ENCODE data around the gene TM9SF2.

TM9SF2 gene

DNA sequence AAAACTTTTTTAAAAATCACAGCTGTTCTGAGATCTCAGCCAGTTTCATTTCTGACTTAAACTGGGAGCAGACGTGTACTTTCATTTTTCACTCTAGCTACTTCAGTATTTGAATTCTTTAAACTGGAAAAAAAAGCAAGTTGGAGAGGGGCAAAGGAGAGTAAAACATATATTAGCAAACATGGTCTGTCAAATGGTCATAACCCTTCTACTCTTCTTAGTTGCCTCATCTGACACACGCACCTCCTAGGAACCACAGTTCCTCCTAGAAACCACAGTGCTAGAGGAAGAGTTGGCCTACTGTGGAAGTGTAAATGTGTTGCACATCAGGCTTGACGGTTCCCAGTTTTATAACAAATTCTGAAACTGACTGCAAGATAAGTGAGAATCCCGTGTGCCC lies 47.2 kb downstream of the TM9SF2 start:
- no peak overlapping the region for H3K9ac ChIP-seq (ENCODE audit: low read depth, low read length, poor library complexity)
- H3K9me3 ChIP-seq (replicated peaks in 1 of 2; ENCODE audit: control insufficient read depth in 2 of 2, insufficient read depth in 1 of 2, low read depth in 1 of 2, low read length in 2 of 2) = no peaks in the 10 kb centered on the region
- peaks cover 18 to 100% of the 10 kb centered on the region in 2 donors for H3K36me3 ChIP-seq (replicated peaks in 1 of 2; ENCODE audit: control insufficient read depth in 2 of 2, insufficient read depth in 2 of 2, low read length in 2 of 2)
- no peak overlapping the region for H3K23ac ChIP-seq (ENCODE audit: low read depth, low read length, poor library complexity)
- H2BK5ac ChIP-seq (ENCODE audit: low read length) = no peak overlapping the region
- no CpG with 5 or more reads among the region's 4 CpGs for WGBS, 2 donors (ENCODE audit: extremely low coverage in 2 of 2, insufficient read length in 2 of 2, insufficient replicate concordance in 1 of 2)
- no peak overlapping the region for H4K91ac ChIP-seq (ENCODE audit: low read depth, low read length, poor library complexity)
- no peak overlapping the region for H3K27ac ChIP-seq (replicated peaks; ENCODE audit: low read length)
- H3K14ac ChIP-seq (ENCODE audit: low read length) = no peak overlapping the region
- H2BK120ac ChIP-seq (ENCODE audit: low read depth, low read length) = no peak overlapping the region
- no peak overlapping the region for H2BK12ac ChIP-seq (ENCODE audit: low read length)
- H3K4me3 ChIP-seq (ENCODE audit: low read length in 2 of 2) = no peak overlapping the region
- no peak overlapping the region for H2AFZ ChIP-seq (ENCODE audit: low read length)
- no peak overlapping the region for H2AK5ac ChIP-seq (ENCODE audit: low read depth, low read length)
- H2BK15ac ChIP-seq (ENCODE audit: low read length) = no peak overlapping the region
- H3K4me2 ChIP-seq (ENCODE audit: insufficient read depth, low read length, poor library complexity, severe bottlenecking) = no peak overlapping the region
- H3K18ac ChIP-seq (ENCODE audit: low read length) = no peak overlapping the region
- H4K8ac ChIP-seq (ENCODE audit: low read depth, low read length) = no peak overlapping the region
- H3K4ac ChIP-seq (ENCODE audit: low read length) = no peak overlapping the region
- H3K79me1 ChIP-seq (ENCODE audit: low read depth, low read length) = no peaks in the 10 kb centered on the region
- DNase-seq (ENCODE audit: low spot score) = no peak
- no peaks in the 10 kb centered on the region for H3K27me3 ChIP-seq (ENCODE audit: control insufficient read depth in 3 of 3, insufficient read depth in 3 of 3, low read depth in 1 of 3, low read length in 3 of 3)
- no peaks in the 10 kb centered on the region for H3K4me1 ChIP-seq (ENCODE audit: control insufficient read depth in 2 of 2, insufficient read depth in 1 of 2, low read depth in 1 of 2, low read length in 2 of 2)

DNA sequence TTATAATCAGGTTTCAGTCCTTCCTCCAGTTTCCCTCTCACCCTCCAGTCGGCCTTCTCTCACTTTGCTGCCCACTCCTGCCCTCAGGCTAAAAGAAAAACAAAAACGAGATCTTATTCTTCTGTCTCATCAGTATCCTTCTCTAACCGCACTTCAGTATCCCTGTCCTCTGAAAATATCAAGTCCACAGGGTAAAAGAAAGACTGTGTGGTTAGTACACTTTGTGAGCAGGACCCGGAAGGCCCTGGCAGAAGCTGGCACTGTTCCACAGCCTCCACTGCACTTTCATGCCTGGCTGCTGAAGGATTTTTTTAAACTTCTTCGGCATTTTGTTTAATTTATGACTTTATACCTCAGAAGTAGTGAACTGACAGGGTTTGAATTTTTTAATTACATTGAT lies 51.8 kb downstream of the TM9SF2 start:
- no peaks in the 10 kb centered on the region for H3K27me3 ChIP-seq (ENCODE audit: control insufficient read depth in 3 of 3, insufficient read depth in 3 of 3, low read depth in 1 of 3, low read length in 3 of 3)
- H3K4me1 ChIP-seq (ENCODE audit: control insufficient read depth in 2 of 2, insufficient read depth in 1 of 2, low read depth in 1 of 2, low read length in 2 of 2) = no peaks in the 10 kb centered on the region
- no peak overlapping the region for H3K18ac ChIP-seq (ENCODE audit: low read length)
- no peak overlapping the region for H4K8ac ChIP-seq (ENCODE audit: low read depth, low read length)
- WGBS, 2 donors (ENCODE audit: extremely low coverage in 2 of 2, insufficient read length in 2 of 2, insufficient replicate concordance in 1 of 2) = no CpG with 5 or more reads among the region's 5 CpGs
- no peak for DNase-seq (ENCODE audit: low spot score)
- H3K4me2 ChIP-seq (ENCODE audit: insufficient read depth, low read length, poor library complexity, severe bottlenecking) = no peak overlapping the region
- no peak overlapping the region for H4K91ac ChIP-seq (ENCODE audit: low read depth, low read length, poor library complexity)
- H3K9ac ChIP-seq (ENCODE audit: low read depth, low read length, poor library complexity) = no peak overlapping the region
- no peak overlapping the region for H3K23ac ChIP-seq (ENCODE audit: low read depth, low read length, poor library complexity)
- no peak overlapping the region for H3K27ac ChIP-seq (replicated peaks; ENCODE audit: low read length)
- H2BK5ac ChIP-seq (ENCODE audit: low read length) = no peak overlapping the region
- no peak overlapping the region for H2AFZ ChIP-seq (ENCODE audit: low read length)
- no peaks in the 10 kb centered on the region for H3K9me3 ChIP-seq (replicated peaks in 1 of 2; ENCODE audit: control insufficient read depth in 2 of 2, insufficient read depth in 1 of 2, low read depth in 1 of 2, low read length in 2 of 2)
- H3K79me1 ChIP-seq (ENCODE audit: low read depth, low read length) = no peaks in the 10 kb centered on the region
- no peak overlapping the region for H3K14ac ChIP-seq (ENCODE audit: low read length)
- H2AK5ac ChIP-seq (ENCODE audit: low read depth, low read length) = no peak overlapping the region
- H3K4ac ChIP-seq (ENCODE audit: low read length) = no peak overlapping the region
- H2BK120ac ChIP-seq (ENCODE audit: low read depth, low read length) = no peak overlapping the region
- no peak overlapping the region for H2BK12ac ChIP-seq (ENCODE audit: low read length)
- H3K4me3 ChIP-seq (ENCODE audit: low read length in 2 of 2) = no peak overlapping the region
- no peak overlapping the region for H2BK15ac ChIP-seq (ENCODE audit: low read length)
- H3K36me3 ChIP-seq (replicated peaks in 1 of 2; ENCODE audit: control insufficient read depth in 2 of 2, insufficient read depth in 2 of 2, low read length in 2 of 2) = peaks cover 14 to 96% of the 10 kb centered on the region in 2 donors

DNA sequence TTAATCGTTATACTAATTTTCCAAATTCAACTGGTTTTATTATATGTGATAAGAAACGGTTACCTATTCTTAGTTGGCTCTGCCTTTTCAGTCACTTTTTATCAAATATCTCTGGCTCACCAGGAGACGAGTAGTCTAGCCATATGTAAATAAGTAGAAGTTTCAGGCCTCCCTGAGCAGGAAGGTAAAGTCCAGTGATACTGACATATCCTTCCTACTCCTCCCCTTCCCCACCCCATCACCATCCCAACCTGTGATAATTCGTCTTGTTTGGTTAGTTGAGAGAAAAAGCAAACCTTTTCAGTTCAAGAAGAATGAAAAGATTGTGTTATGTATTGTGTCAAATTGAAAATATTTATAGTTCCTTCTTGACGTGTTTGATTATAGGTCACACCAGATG lies 53.9 kb downstream of the TM9SF2 start:
- Histone ChIP-seq H4K8ac (ENCODE audit: low read depth, low read length) (no peak overlapping the region), H3K36me3 (replicated peaks in 1 of 2; ENCODE audit: control insufficient read depth in 2 of 2, insufficient read depth in 2 of 2, low read length in 2 of 2) (peaks cover 13 to 93% of the 10 kb centered on the region in 2 donors), H3K9ac (ENCODE audit: low read depth, low read length, poor library complexity) (no peak overlapping the region), H3K27me3 (ENCODE audit: control insufficient read depth in 3 of 3, insufficient read depth in 3 of 3, low read depth in 1 of 3, low read length in 3 of 3) (no peaks in the 10 kb centered on the region), H2BK15ac (ENCODE audit: low read length) (no peak overlapping the region), H3K4me3 (ENCODE audit: low read length in 2 of 2) (no peak overlapping the region), H3K23ac (ENCODE audit: low read depth, low read length, poor library complexity) (no peak overlapping the region), H2BK12ac (ENCODE audit: low read length) (no peak overlapping the region), H3K9me3 (replicated peaks in 1 of 2; ENCODE audit: control insufficient read depth in 2 of 2, insufficient read depth in 1 of 2, low read depth in 1 of 2, low read length in 2 of 2) (no peaks in the 10 kb centered on the region), H3K4ac (ENCODE audit: low read length) (no peak overlapping the region), H3K4me2 (ENCODE audit: insufficient read depth, low read length, poor library complexity, severe bottlenecking) (no peak overlapping the region), H3K18ac (ENCODE audit: low read length) (no peak overlapping the region), H3K4me1 (ENCODE audit: control insufficient read depth in 2 of 2, insufficient read depth in 1 of 2, low read depth in 1 of 2, low read length in 2 of 2) (no peaks in the 10 kb centered on the region), H2BK120ac (ENCODE audit: low read depth, low read length) (no peak overlapping the region), H3K79me1 (ENCODE audit: low read depth, low read length) (no peaks in the 10 kb centered on the region), H3K14ac (ENCODE audit: low read length) (no peak overlapping the region), H2AK5ac (ENCODE audit: low read depth, low read length) (no peak overlapping the region), H2AFZ (ENCODE audit: low read length) (no peak overlapping the region), H3K27ac (replicated peaks; ENCODE audit: low read length) (no peak overlapping the region), H4K91ac (ENCODE audit: low read depth, low read length, poor library complexity) (no peak overlapping the region), H2BK5ac (ENCODE audit: low read length) (no peak overlapping the region)
- no CpG with 5 or more reads among the region's 5 CpGs for WGBS, 2 donors (ENCODE audit: extremely low coverage in 2 of 2, insufficient read length in 2 of 2, insufficient replicate concordance in 1 of 2)
- DNase-seq (ENCODE audit: low spot score) = no peak

DNA sequence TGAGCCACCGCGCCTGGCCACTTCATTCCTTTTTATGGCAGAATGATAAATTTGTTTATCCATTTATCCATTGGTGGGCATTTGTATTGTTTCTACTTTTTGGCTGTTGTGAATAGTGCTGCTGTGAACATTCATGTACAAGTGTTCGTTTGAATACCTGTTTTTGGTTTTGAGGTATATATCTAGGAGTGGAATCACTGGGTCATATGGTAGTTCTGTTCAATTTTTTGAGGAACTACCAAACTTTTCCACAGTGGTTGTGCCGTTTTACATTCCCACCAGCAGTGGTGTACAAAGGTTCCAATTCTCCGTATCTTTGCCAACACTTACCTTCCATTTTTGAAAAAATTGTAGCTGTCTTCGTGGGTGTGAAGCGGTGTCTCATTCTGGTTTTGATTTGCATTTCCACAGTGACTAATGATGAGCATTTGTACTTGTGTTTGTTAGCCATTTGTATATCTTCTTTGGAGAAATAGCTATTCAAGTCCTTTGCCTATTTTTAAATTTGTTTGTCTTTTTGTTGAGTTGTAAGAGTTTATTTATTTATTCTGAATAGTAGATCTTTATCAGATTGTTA lies 55.7 kb downstream of the TM9SF2 start:
- no peaks in the 10 kb centered on the region for H3K4me1 ChIP-seq (ENCODE audit: control insufficient read depth in 2 of 2, insufficient read depth in 1 of 2, low read depth in 1 of 2, low read length in 2 of 2)
- no peak overlapping the region for H3K9ac ChIP-seq (ENCODE audit: low read depth, low read length, poor library complexity)
- H3K79me1 ChIP-seq (ENCODE audit: low read depth, low read length) = no peaks in the 10 kb centered on the region
- no peak overlapping the region for H2AK5ac ChIP-seq (ENCODE audit: low read depth, low read length)
- no peak overlapping the region for H2BK5ac ChIP-seq (ENCODE audit: low read length)
- DNase-seq (ENCODE audit: low spot score) = no peak
- no CpG with 5 or more reads among the region's 7 CpGs for WGBS, 2 donors (ENCODE audit: extremely low coverage in 2 of 2, insufficient read length in 2 of 2, insufficient replicate concordance in 1 of 2)
- no peak overlapping the region for H3K4ac ChIP-seq (ENCODE audit: low read length)
- no peak overlapping the region for H2BK120ac ChIP-seq (ENCODE audit: low read depth, low read length)
- peaks cover 12 to 90% of the 10 kb centered on the region in 2 donors for H3K36me3 ChIP-seq (replicated peaks in 1 of 2; ENCODE audit: control insufficient read depth in 2 of 2, insufficient read depth in 2 of 2, low read length in 2 of 2)
- H3K4me3 ChIP-seq (ENCODE audit: low read length in 2 of 2) = no peak overlapping the region
- no peak overlapping the region for H4K91ac ChIP-seq (ENCODE audit: low read depth, low read length, poor library complexity)
- no peak overlapping the region for H3K18ac ChIP-seq (ENCODE audit: low read length)
- H2BK15ac ChIP-seq (ENCODE audit: low read length) = no peak overlapping the region
- H3K14ac ChIP-seq (ENCODE audit: low read length) = no peak overlapping the region
- no peak overlapping the region for H3K4me2 ChIP-seq (ENCODE audit: insufficient read depth, low read length, poor library complexity, severe bottlenecking)
- no peak overlapping the region for H2AFZ ChIP-seq (ENCODE audit: low read length)
- H2BK12ac ChIP-seq (ENCODE audit: low read length) = no peak overlapping the region
- H3K9me3 ChIP-seq (replicated peaks in 1 of 2; ENCODE audit: control insufficient read depth in 2 of 2, insufficient read depth in 1 of 2, low read depth in 1 of 2, low read length in 2 of 2) = no peaks in the 10 kb centered on the region
- H3K27ac ChIP-seq (replicated peaks; ENCODE audit: low read length) = no peak overlapping the region
- H3K27me3 ChIP-seq (ENCODE audit: control insufficient read depth in 3 of 3, insufficient read depth in 3 of 3, low read depth in 1 of 3, low read length in 3 of 3) = no peaks in the 10 kb centered on the region
- H3K23ac ChIP-seq (ENCODE audit: low read depth, low read length, poor library complexity) = no peak overlapping the region
- H4K8ac ChIP-seq (ENCODE audit: low read depth, low read length) = no peak overlapping the region
